Posterior cingulate gyrus (tissue), 11 donors: ENCODE data around the gene TPSB2.

Experiments used
- DNase-seq, 10 donors: peaks; one replicate each; pipeline versions ENCODE4 v3.0.0 to v3.0.0-alpha.2; 2020 to 2021; ENCODE audit warnings: mixed read lengths in 3 of 10
- intact Hi-C: fragments of 100-400 bp; cut with DNase I; formaldehyde crosslinking; loops from one replicate; pipeline ENCODE4 v1.15.1; 2023

Gene TPSB2

GRCh38 chr16:1222553-1223354 is 7.2 kb downstream of the TPSB2 start:
- peak in 1 of 10 donors; percentile 81 for DNase-seq
- intact Hi-C loops = no loop called here

- intact Hi-C loops = no loop called here
- peak in 3 of 10 donors; percentile 18 to 80 (median 31) for DNase-seq
Measured at GRCh38 chr16:1221628-1222552, 8.1 kb downstream of the TPSB2 start.

GRCh38 chr16:1220841-1221627 is 8.9 kb downstream of the TPSB2 start:
- DNase-seq = peak in 1 of 10 donors; percentile 77
- intact Hi-C loops = no loop called here

- DNase-seq = peak in 1 of 10 donors; percentile 81
- intact Hi-C loops = no loop called here
Measured at GRCh38 chr16:1220098-1220728, 9.8 kb downstream of the TPSB2 start.

GRCh38 chr16:1218930-1219611 is 10.9 kb downstream of the TPSB2 start:
- intact Hi-C loops = no loop called here
- peak in 1 of 10 donors; percentile 79 for DNase-seq

DNA sequence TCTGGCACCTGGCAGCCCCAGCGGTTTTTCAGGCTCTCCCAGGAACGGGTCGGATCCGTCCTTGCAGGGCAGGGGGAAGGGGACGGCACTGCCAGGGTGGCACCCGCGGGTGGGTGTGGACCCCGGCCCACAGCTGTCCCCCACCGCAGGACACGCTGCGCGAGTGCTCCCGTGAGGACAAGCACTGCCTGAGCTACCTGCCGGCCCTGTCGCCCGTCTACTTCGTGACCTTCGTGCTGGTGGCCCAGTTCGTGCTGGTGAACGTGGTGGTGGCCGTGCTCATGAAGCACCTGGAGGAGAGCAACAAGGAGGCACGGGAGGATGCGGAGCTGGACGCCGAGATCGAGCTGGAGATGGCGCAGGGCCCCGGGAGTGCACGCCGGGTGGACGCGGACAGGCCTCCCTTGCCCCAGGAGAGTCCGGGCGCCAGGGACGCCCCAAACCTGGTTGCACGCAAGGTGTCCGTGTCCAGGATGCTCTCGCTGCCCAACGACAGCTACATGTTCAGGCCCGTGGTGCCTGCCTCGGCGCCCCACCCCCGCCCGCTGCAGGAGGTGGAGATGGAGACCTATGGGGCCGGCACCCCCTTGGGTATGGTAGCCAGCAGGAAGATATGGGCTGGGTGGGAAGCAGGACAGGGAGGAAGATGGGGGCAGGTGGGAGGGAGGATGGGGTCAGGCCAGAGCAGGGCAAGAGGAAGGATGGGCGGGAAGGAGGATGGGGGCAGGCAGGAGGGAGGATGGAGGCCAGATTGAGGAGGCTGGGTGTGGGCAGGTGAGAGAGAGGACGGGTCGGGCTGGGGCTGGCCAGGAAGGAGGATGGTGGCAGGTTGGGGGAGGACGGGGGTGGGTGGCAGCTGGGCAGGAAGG is 11.7 kb downstream of the TPSB2 start:
- peak in 1 of 10 donors; percentile 85 for DNase-seq
- intact Hi-C loops = no loop called here

DNA sequence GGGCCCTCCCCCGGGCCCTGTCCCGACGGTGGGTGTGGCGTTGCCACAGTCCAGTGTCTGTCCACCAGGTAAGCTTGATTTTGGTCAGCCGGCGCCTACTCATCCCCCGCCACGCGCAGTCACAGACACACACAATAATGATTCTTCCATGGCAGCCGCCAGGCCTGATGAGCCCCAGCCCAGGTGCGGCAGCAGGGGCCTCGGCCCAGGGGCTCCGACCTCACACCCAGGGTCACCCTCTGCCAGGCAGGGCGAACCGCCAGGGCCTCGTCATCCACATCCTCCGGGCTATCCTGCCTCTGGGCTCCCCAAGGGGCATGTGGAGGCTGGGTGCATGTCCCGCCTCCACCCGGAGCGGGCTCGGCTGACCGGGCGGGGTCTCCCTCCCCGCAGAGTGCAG is 12.5 kb downstream of the TPSB2 start:
- DNase-seq = peak in 1 of 10 donors; percentile 69
- intact Hi-C loops = no loop called here

DNA sequence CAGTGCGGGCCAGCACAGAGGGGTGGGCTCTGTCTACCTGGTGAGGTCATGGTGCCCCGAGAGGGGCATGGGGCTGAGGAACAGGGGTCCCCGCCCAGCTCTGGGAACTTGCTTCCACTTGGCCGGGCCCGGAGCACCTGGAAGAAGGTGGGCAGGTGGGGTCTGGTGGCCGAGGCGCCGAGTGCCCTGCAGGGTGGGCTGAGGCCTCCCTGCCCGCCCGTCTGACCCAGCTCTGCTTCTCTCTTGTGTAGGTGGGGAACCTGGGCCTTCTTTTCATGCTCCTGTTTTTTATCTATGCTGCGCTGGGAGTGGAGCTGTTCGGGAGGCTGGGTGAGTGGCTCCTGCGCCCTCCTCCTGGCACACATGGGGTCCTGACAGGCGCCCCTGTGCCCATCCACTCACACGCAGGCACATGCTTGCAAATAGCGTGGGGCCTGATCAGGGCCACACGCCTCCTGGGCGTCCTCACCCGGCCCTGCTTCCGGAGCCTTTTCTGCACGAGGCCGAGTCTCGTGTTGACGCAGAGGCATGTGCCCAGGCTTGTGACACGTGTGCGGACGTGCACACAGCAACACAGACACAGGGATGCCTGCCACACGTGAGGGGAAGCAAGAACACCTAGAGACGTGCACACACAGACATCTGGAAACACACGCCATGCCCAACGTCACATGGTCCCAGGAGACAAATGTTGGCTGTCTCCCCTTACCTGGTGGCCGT is 13.1 kb downstream of the TPSB2 start:
- peak in 1 of 10 donors; percentile 64 for DNase-seq
- intact Hi-C loops = no loop called here

DNA sequence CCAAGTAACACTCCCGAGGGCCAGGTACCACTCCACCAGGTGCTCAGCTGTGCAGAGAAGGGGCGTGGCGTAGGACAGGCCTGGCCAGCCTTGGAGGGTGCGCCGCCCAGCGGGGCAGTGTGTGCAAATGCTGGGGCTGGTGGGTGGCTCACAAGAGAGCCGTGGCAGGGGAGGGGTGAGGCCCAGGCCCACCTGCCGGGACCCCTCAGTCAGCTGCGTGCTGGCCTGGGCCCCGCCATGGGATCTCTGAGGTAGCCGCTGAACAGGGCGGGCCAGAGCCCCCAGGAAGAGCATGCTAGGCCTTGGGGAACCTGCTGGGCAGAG is 13.7 kb downstream of the TPSB2 start:
- DNase-seq = no peak
- intact Hi-C loops = no loop called here

DNA sequence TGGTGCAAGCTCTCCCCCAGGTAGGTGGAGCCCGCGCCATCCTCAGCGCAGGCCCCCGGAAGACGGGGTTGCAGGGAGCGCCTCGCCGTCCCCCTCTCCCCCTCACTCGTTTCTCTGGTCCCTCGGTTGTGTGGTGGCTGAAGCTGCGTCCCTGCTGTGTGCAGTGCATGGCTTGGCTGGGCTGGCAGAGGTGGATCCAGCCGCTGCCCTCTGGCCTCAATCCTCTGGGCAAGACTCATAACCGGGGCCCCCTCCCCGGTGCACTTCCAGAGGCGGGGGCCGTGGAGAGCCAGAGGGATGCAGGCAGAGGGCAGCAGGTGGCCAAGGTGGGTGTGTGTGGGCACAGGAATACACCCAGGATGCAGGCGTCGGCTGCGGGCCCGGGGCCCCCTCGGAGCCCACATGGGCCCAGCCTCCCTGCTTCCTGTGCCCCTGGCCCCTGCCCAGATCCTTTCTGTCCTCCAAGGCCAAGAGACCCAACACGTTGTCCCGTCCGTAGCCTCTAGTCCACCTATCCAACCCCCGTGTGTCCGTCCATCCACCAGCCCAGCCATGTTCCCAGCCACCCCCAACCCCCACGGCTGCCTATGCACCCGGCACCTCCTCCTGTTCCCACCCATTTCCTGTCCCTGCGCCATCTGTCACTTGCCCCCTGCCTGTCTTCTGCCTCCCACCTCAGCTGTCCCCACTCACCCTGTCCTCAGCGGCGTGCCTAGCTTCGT is 14.2 kb downstream of the TPSB2 start:
- peak in 1 of 10 donors; percentile 78 for DNase-seq
- intact Hi-C loops = no loop called here

DNA sequence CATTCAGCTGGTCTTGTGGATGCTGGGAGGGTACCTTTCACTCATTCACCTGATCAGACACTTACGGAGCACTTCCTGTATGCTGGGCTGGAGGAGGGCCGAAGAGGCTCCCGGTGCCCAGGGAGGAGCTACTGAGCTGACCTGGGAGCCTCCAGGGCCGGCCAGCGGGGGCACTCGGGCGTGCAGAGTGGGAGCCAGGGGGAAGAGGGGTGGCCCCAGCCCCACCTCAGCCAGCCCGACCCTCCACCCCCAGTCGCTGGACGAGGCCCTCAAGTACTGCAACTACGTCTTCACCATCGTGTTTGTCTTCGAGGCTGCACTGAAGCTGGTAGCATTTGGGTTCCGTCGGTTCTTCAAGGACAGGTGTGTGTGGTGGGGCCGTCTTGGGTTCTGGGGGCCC is 15.3 kb downstream of the TPSB2 start:
- intact Hi-C loops = no loop called here
- no peak for DNase-seq

DNA sequence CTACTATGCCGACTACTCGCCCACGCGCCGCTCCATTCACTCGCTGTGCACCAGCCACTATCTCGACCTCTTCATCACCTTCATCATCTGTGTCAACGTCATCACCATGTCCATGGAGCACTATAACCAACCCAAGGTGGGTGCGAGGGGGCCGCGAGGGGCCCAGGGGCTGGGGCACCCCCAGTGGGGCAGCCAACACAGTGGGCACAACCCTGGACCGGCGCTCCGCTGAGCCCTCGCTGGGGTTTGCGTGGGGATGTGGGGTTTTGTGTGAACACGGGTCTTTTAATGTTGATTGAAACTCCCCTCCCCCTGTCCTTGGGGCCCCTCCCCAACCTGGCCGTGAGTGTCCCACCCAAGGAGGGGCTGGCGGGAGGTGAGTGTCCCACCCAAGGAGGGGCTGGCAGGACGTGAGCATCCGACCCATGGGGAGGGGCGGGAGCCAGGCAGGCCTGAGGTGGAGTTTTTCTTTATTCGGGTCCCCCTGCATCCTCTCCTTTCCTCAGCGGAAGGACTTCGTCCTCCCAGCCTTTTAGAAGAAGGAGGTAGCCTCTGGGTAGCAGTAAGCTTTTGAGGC is 16.1 kb downstream of the TPSB2 start:
- no peak for DNase-seq
- intact Hi-C loops = no loop called here

- DNase-seq = no peak
- intact Hi-C loops = no loop called here
Measured at GRCh38 chr16:1213231-1213630, 16.8 kb downstream of the TPSB2 start.

- DNase-seq = no peak
Measured at GRCh38 chr16:1212616-1213194, 17.3 kb downstream of the TPSB2 start.

DNA sequence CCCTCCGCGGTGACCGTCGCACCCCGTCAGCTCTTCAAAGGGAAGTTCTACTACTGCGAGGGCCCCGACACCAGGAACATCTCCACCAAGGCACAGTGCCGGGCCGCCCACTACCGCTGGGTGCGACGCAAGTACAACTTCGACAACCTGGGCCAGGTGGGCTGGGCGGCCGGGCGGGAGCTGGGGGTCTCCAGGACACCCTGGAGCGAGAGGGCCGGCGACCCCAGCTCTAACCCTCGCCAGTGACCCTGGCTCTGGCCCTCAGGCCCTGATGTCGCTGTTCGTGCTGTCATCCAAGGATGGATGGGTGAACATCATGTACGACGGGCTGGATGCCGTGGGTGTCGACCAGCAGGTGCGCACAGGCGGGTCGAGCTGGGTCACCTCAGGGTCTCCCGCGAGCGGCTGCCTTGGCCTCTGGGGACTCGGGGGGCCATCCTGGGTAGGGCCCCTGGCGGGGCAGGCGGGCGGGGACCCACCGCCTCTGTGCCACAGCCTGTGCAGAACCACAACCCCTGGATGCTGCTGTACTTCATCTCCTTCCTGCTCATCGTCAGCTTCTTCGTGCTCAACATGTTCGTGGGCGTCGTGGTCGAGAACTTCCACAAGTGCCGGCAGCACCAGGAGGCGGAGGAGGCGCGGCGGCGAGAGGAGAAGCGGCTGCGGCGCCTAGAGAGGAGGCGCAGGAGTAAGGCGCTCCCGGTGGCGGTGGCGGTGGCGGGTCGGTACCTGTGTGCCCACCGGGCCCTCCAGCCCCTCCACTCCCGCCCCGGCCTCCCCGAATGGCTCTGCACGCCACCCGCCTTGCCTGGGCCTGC is 18.3 kb downstream of the TPSB2 start:
- intact Hi-C loops = no loop called here
- DNase-seq = peak in 8 of 10 donors; percentile 35 to 95 (median 66)

More at GRCh38 chr16:1212616-1213194, 17.3 kb downstream of the TPSB2 start:
- intact Hi-C loops = no loop called here

DNA sequence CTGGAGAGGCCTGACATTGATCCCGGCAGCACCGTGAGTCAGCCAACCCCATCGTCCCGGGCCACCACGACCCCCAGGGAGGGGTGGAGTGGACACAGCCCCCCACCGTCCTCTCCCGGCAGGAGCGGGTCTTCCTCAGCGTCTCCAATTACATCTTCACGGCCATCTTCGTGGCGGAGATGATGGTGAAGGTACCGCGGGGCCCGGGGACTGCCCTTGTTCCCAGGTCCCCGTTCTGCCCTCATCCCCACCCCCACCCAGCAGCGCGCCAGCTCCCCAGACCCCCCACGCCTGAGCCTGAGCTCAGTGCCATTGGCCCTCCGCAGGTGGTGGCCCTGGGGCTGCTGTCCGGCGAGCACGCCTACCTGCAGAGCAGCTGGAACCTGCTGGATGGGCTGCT is 19.5 kb downstream of the TPSB2 start:
- intact Hi-C loops = no loop called here
- no peak for DNase-seq
